GM04503 (cell line): ENCODE results near the gene IL1RL1.
"Not testable (repeated sequence)": the region's sequence is repeated elsewhere in the genome, so short reads cannot be mapped to it uniquely, and the experiment has no call there.

Source experiments
- DNase-seq: peaks from one replicate; pipeline ENCODE4 v3.0.0-alpha.2; 2012; ENCODE audit warnings: low read depth

The IL1RL1 gene

DNA sequence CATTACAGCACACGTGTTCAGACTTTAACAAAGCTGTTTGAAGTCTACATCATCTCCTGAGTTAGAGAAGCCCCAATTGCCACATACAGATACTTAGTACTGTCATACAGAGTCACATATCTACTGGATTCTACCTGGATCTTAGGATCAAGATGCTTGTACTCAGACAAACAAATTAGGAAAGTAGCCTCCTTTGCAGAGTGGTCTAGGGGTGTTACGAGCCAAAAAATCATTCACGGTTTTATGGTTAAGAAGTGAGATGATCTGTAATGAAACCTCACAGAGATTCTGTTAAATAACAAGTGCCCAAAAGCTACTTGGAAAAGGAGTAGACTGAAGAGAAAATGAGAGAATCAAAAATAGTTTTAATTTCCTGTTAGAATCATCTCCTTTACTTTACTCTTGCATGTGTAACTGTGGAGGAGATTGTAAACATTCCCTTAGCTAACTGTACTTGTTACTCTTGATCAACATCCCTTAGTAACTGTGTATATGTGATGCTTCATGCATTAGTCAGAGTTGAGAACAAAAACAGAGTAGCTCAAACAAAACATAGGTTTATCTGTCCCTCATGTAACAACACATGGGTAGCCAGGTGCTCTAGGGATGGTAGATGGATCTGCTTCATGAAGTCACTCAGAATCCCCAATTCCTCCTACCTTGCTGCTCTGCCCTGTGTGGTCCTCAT, 16.4 kb upstream of the IL1RL1 start:
- no peak for DNase-seq

GRCh38 chr2:102295566-102295965, 15.8 kb upstream of the IL1RL1 start:
- no peak for DNase-seq

- DNase-seq: no peak
Observed at GRCh38 chr2:102296449-102296848, 14.9 kb upstream of the IL1RL1 start.

- DNase-seq: no peak
Observed at GRCh38 chr2:102297891-102298290, 13.5 kb upstream of the IL1RL1 start.

GRCh38 chr2:102301867-102302362, 9.4 kb upstream of the IL1RL1 start:
- DNase-seq: no peak

DNA sequence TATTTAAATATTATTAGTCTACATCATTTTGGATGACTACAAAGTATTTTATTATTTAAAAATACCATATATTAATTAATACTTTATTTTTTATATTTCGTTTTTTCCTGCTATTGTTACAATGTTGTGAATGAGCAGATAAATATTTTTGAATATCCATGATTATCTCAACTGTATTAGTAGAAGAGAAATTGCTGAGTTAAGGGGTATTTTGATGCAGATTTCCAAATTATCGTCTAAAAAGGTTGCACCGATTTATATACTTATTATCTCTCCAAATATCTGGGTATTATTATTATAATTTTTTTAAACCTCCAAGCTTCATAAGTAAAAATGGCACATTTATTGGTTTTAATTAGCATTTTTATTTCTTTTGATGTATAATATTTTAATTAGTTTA, 8.9 kb upstream of the IL1RL1 start:
- DNase-seq: no peak

DNA sequence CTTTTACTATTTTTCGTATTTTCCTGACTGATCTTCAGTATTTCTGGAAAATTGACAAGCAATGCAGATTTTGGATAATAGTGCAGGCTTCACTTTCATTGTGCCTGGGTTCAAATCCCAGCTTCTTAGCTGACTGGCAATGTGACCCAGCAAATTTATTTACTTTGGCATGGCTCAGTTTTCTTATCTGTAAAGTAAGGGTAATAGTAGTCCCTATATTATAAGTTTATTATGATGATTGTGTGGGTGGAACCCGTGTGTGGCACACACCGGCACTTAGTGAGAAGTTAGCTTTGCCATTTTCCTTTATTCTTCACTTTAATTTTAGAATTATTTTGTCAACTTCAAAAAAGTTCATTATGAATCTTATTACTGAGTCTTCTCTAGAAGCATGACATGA, 7.8 kb upstream of the IL1RL1 start:
- DNase-seq: no peak

- DNase-seq: no peak
Observed at GRCh38 chr2:102304268-102304667, 7.1 kb upstream of the IL1RL1 start.

GRCh38 chr2:102304711-102305611, 6.4 kb upstream of the IL1RL1 start:
- no peak for DNase-seq

- DNase-seq: no peak
Observed at GRCh38 chr2:102306125-102306524, 5.2 kb upstream of the IL1RL1 start.

DNA sequence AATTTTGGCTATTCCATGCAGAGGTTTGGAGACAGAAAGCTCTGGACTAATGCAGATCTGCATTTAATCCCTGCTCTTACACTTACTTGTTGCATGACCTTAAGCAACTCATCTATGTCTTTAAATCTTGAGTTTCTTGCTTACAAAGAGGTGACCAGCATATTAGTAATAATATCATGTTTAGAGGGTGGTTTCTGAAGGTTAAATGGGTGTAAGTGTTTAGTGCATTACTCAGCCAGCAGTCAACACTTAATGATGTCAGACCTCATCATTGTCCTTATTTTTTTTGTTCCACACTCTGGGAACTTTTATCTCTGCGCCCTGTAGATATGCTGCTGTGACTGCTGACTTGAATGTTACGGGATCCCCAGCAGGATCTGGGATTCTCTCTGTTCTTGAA, 1.7 kb downstream of the IL1RL1 start:
- DNase-seq: no peak

- no peak for DNase-seq
Observed at GRCh38 chr2:102313471-102313870, 2.1 kb downstream of the IL1RL1 start.

GRCh38 chr2:102313950-102314349, 2.6 kb downstream of the IL1RL1 start:
- DNase-seq: no peak

- no peak for DNase-seq
Observed at GRCh38 chr2:102315921-102316320, 4.6 kb downstream of the IL1RL1 start.

DNA sequence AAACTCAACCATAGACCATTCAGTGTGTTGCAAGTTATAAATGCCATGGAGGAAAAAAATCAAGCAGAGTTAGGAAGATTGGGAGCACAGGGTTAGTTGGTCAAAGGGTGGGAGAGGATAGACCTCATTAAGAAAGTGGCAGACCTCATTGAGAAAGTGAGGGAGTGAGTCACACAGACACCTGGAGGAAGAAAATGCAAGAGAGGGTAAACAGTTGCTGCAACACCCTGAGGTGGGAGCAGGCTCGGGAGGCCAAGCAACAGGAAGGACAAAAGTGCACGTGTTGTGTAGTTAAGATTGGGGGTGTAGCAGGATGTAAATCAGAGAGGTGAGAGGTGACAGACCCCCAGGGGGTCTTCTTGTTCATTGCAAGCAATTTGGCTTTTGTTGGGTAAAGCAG, 6.4 kb downstream of the IL1RL1 start:
- no peak for DNase-seq

DNA sequence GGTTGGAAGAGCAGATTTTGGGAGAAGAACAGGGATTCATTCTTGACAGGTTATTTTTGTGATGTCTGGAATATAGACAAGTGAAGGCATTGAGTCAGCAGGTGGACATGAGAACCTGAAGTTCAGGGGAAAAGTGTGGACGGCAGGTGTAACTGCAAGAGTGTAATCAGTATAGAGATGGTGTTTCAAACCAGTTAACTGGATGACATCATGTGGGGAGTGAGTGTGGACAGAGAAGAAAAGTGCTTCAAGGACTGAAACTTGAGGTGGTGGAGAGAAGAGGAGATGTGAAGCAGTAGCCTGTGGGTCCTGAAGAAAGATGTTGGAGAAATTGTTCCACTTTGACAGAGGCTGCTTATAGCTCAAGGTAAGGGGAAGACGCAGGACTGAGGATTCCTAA, 7.1 kb downstream of the IL1RL1 start:
- no peak for DNase-seq

- no peak for DNase-seq
Observed at GRCh38 chr2:102321941-102322719, 10.8 kb downstream of the IL1RL1 start.

GRCh38 chr2:102324914-102325313, 13.6 kb downstream of the IL1RL1 start:
- DNase-seq: not testable (repeated sequence)

DNA sequence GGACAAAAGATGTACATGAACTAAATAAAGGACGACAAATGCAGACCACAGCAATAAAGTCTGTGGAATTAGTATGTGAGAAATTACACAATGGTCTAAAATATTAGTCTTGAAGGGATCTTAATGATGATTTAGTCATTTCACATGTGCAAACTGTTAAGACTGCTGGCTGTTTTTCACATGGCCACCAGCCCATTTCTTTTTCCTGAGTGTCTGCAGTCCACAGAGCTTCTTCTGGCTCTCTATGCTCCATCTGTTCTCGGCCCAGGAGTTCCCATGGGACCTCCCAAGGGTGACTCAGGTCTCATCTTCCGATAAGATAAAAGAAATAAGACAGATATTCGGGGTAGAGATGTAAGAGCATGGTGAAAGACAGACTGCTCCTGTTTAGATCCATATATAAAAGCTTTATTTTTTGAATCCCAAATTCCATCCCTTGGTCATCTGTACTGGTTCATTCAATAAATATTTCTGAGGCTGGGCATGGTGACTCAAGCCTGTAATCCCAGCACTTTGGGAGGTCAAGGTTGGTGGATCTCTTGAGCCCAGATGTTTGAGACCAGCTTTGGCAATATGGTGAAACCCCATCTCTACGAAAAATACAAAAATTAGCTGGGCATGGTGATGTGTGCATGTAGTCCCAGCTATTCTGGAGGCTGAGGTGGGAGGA, 20.1 kb downstream of the IL1RL1 start:
- no peak for DNase-seq

- no peak for DNase-seq
Observed at GRCh38 chr2:102334486-102334885, 23.1 kb downstream of the IL1RL1 start.

GRCh38 chr2:102335871-102336366, 24.6 kb downstream of the IL1RL1 start:
- DNase-seq: no peak

GRCh38 chr2:102336502-102336945, 25.2 kb downstream of the IL1RL1 start:
- DNase-seq: no peak
